ENCODE measurements around the gene BACH2. TPM values are rescaled to one million over a fixed set of nuclear protein-coding genes. Genes with fewer than 3 reads are reported as not detected.

The BACH2 gene
- total and polyA plus RNA-seq, 9 of the 15 experiments (the other 6 are each of a cell fraction or from before 2014, with no cell fraction given): 0.06 to 3.1 (median 0.59) TPM

- no peak for FAIRE-seq
- WGBS (ENCODE audit: insufficient coverage, low coverage, missing lambda C conversion rate): 55% methylated on average over 8 of the region's 8 CpGs
- in situ Hi-C loops (cut with MboI): no loop called here
- TF ChIP-seq POLR2H (tag; IDR thresholded peaks at IDR 0.05; ENCODE audit: low read depth) (no peak), DDX20 (tag; IDR thresholded peaks at IDR 0.05; ENCODE audit: low read depth) (peak; percentile 73), CBX3 (IDR thresholded peaks at IDR 0.05; ENCODE audit: borderline replicate concordance in 1 of 2, low read length in 2 of 2) (peak in 1 of 2 experiments; percentile 55; a peak in 1 of 3 replicates), PRDM10 (IDR thresholded peaks at IDR 0.05; ENCODE audit: partially characterized antibody) (peak; percentile 52), MAX (CRISPR knock-in tag; IDR thresholded peaks at IDR 0.05) (0 out of 2 replicates have a peak, but pooled peaks have one; percentile 29), ZNF644 (tag; IDR thresholded peaks at IDR 0.05; ENCODE audit: low read depth) (0 out of 2 replicates have a peak, but pooled peaks have one; percentile 33), TEAD4 (IDR thresholded peaks at IDR 0.05; ENCODE audit: low read length) (no peak), TEAD4 (CRISPR knock-in tag; IDR thresholded peaks at IDR 0.05; ENCODE audit: borderline replicate concordance) (no peak), MAFF (IDR thresholded peaks at IDR 0.05; ENCODE audit: low read length) (peak; percentile 41), IRF1 (CRISPR knock-in tag; IDR thresholded peaks at IDR 0.05; ENCODE audit: borderline replicate concordance) (no peak), ZNF311 (CRISPR knock-in tag; IDR thresholded peaks at IDR 0.05) (no peak), ZNF239 (CRISPR knock-in tag; IDR thresholded peaks at IDR 0.05) (peak; percentile 32; the same call in 1 of the 2 replicates), SMARCB1 (IDR thresholded peaks at IDR 0.05; ENCODE audit: insufficient read length, low read depth) (no peak)
These were observed 98.7 kb downstream of the BACH2 start for GRCh38 chr6:90197854-90198496.

More at GRCh38 chr6:90197854-90198496, 98.7 kb downstream of the BACH2 start:
- no peak overlapping the region for H3K9ac ChIP-seq (ENCODE audit: insufficient read depth in 1 of 2, low read depth in 2 of 2, low read length in 2 of 2)
- H3K4me2 ChIP-seq (ENCODE audit: insufficient read depth, low read length): no peak overlapping the region
- CTCF ChIA-PET (ENCODE audit: low intra/inter-chr PET ratio): no interaction called here
- no peak overlapping the region for H3K4me3 ChIP-seq
- DNase-seq (ENCODE audit: extremely low read depth in 1 of 4, low spot score in 3 of 4) (peak in 1 of 4 experiments; percentile 47), ATAC-seq (0 out of 3 replicates have a peak, but pooled peaks have one; percentile 31)
- peak overlapping the region; percentile 29; the same call in 1 of the 2 replicates for H2AFZ ChIP-seq (ENCODE audit: low read depth, low read length)
- H3K9me1 ChIP-seq (ENCODE audit: control insufficient read depth, insufficient read depth, low read length): no peaks in the 10 kb centered on the region
- BruUV-seq (replicated peaks): no TSS peak
- H3K79me2 ChIP-seq (ENCODE audit: control insufficient read depth, insufficient read depth, low read length): no peaks in the 10 kb centered on the region
- no peaks in the 10 kb centered on the region for H3K27me3 ChIP-seq (ENCODE audit: control insufficient read depth in 2 of 2, insufficient read depth in 2 of 2, low read length in 2 of 2)
- H3K36me3 ChIP-seq (ENCODE audit: control insufficient read depth, insufficient read depth, low read length): no peaks in the 10 kb centered on the region
- no peaks in the 10 kb centered on the region; a peak in 1 of 5 replicates for H3K4me1 ChIP-seq (replicated peaks in 1 of 2; ENCODE audit: control insufficient read depth in 2 of 2, insufficient read depth in 2 of 2, low read length in 2 of 2)
- intact Hi-C loops (cut with micrococcal nuclease): no loop called here
- H3K27ac ChIP-seq (ENCODE audit: extremely low read depth, low read depth, low read length): no peak overlapping the region
- H4K20me1 ChIP-seq (replicated peaks; ENCODE audit: control insufficient read depth, insufficient read depth, low read length): no peaks in the 10 kb centered on the region
- POLR2A ChIA-PET: no interaction called here
- no peaks in the 10 kb centered on the region for H3K9me3 ChIP-seq (replicated peaks; ENCODE audit: control insufficient read depth, insufficient read depth, low read depth, low read length)

Measured in K562 (cell line).